Effector memory CD8-positive, alpha-beta T cell (primary cell): Measurements from ENCODE around the gene CEP78.
A peak's percentile ranks its signal among the peaks of the same experiment; 100 is the strongest.
"Not testable (repeated sequence)": the region's sequence is repeated elsewhere in the genome, so short reads cannot be mapped to it uniquely, and the experiment has no call there.

Source experiments
- ATAC-seq: fragments of 150-1000 bp; cut with Tn5 transposase; replicated peaks from 2 replicates; pipeline ENCODE4 v1.10.0; 2021; ENCODE audit warnings: mild to moderate bottlenecking, moderate library complexity
- DNase-seq, 3 experiments: peaks; one replicate each; pipeline ENCODE4 v3.0.0; 2021
- H3K27ac Mint-ChIP-seq, 2 donors: one replicate each; pipeline ENCODE4 v1.8.0; 2022; ENCODE audit warnings: mild to moderate bottlenecking in 2 of 2, mixed read lengths in 2 of 2, moderate library complexity in 2 of 2
- H3K27me3 Mint-ChIP-seq, 2 donors: one replicate each; pipeline ENCODE4 v1.8.0; 2022; ENCODE audit warnings: mixed read lengths in 2 of 2
- H3K36me3 Mint-ChIP-seq: one replicate; pipeline ENCODE4 v1.8.0; 2022; ENCODE audit warnings: mild to moderate bottlenecking, moderate library complexity, mixed read lengths; ENCODE audit not compliant: insufficient read depth
- H3K4me1 Mint-ChIP-seq, 2 donors: one replicate each; pipeline ENCODE4 v1.8.0; 2022; ENCODE audit warnings: low read depth in 2 of 2, mixed read lengths in 2 of 2
- H3K4me3 Mint-ChIP-seq, 2 donors: one replicate each; pipeline ENCODE4 v1.8.0; 2022; ENCODE audit warnings: mild to moderate bottlenecking in 2 of 2, mixed read lengths in 2 of 2, moderate library complexity in 2 of 2
- H3K9me3 Mint-ChIP-seq, 2 donors: one replicate each; pipeline ENCODE4 v1.8.0; 2022; ENCODE audit warnings: mixed read lengths in 2 of 2

CEP78 gene

GRCh38 chr9:78280982-78281668 lies 45.2 kb downstream of the CEP78 start:
- H3K4me3 Mint-ChIP-seq: no peak overlapping the region
- H3K9me3 Mint-ChIP-seq: peaks cover 0 to 1% of the 10 kb centered on the region in 2 donors
- H3K27ac Mint-ChIP-seq: no peak overlapping the region
- ATAC-seq (no peak), DNase-seq (no peak)
- H3K27me3 Mint-ChIP-seq: peaks cover 0 to 5% of the 10 kb centered on the region in 2 donors
- no peaks in the 10 kb centered on the region for H3K4me1 Mint-ChIP-seq
- no peaks in the 10 kb centered on the region for H3K36me3 Mint-ChIP-seq

GRCh38 chr9:78284181-78284580 lies 48.3 kb downstream of the CEP78 start:
- not testable (repeated sequence) for H3K9me3 Mint-ChIP-seq, DNase-seq, H3K27me3 Mint-ChIP-seq, H3K27ac Mint-ChIP-seq, H3K4me3 Mint-ChIP-seq, H3K36me3 Mint-ChIP-seq, H3K4me1 Mint-ChIP-seq, ATAC-seq

GRCh38 chr9:78286125-78286524 lies 50.2 kb downstream of the CEP78 start:
- H3K36me3 Mint-ChIP-seq: no peaks in the 10 kb centered on the region
- peaks cover 0 to 1% of the 10 kb centered on the region in 2 donors for H3K9me3 Mint-ChIP-seq
- H3K4me3 Mint-ChIP-seq: no peak overlapping the region
- peaks cover 0 to 5% of the 10 kb centered on the region in 2 donors for H3K27me3 Mint-ChIP-seq
- no peak overlapping the region for H3K27ac Mint-ChIP-seq
- H3K4me1 Mint-ChIP-seq: no peaks in the 10 kb centered on the region
- ATAC-seq (no peak), DNase-seq (no peak)

- H3K9me3 Mint-ChIP-seq: peaks cover 0 to 1% of the 10 kb centered on the region in 2 donors
- ATAC-seq: no peak
- DNase-seq: no peak
- no peaks in the 10 kb centered on the region for H3K4me1 Mint-ChIP-seq
- no peaks in the 10 kb centered on the region for H3K36me3 Mint-ChIP-seq
- no peak overlapping the region for H3K27ac Mint-ChIP-seq
- peaks cover 0 to 5% of the 10 kb centered on the region in 2 donors for H3K27me3 Mint-ChIP-seq
- H3K4me3 Mint-ChIP-seq: no peak overlapping the region
These were observed 51.1 kb downstream of the CEP78 start for GRCh38 chr9:78286946-78287388.

- H3K9me3 Mint-ChIP-seq: peaks cover 0 to 1% of the 10 kb centered on the region in 2 donors
- no peak overlapping the region for H3K4me3 Mint-ChIP-seq
- peaks cover 0 to 5% of the 10 kb centered on the region in 2 donors for H3K4me1 Mint-ChIP-seq
- no peak overlapping the region for H3K27ac Mint-ChIP-seq
- H3K27me3 Mint-ChIP-seq: peaks cover 0 to 5% of the 10 kb centered on the region in 2 donors
- ATAC-seq (no peak), DNase-seq (no peak)
- no peaks in the 10 kb centered on the region for H3K36me3 Mint-ChIP-seq
These were observed 52.5 kb downstream of the CEP78 start for GRCh38 chr9:78288214-78288892.

- Mint-ChIP-seq H3K36me3 (no peaks in the 10 kb centered on the region), H3K27ac (no peak overlapping the region), H3K4me1 (peaks cover 0 to 5% of the 10 kb centered on the region in 2 donors), H3K9me3 (no peaks in the 10 kb centered on the region), H3K4me3 (no peak overlapping the region), H3K27me3 (peaks cover 0 to 5% of the 10 kb centered on the region in 2 donors)
- ATAC-seq (no peak), DNase-seq (no peak)
These were observed 53.6 kb downstream of the CEP78 start for GRCh38 chr9:78289474-78289873.

GRCh38 chr9:78291240-78291925 lies 55.5 kb downstream of the CEP78 start:
- Mint-ChIP-seq H3K4me1 (peaks cover 3 to 8% of the 10 kb centered on the region in 2 donors), H3K27me3 (no peaks in the 10 kb centered on the region), H3K9me3 (no peaks in the 10 kb centered on the region), H3K27ac (no peak overlapping the region), H3K4me3 (no peak overlapping the region), H3K36me3 (peaks cover under 1% of the 10 kb centered on the region)
- ATAC-seq (no peak), DNase-seq (no peak)

GRCh38 chr9:78292026-78292425 lies 56.2 kb downstream of the CEP78 start:
- Mint-ChIP-seq H3K27ac (no peak overlapping the region), H3K4me1 (peaks cover 9 to 12% of the 10 kb centered on the region in 2 donors)

GRCh38 chr9:78292716-78293497 lies 57.0 kb downstream of the CEP78 start:
- Mint-ChIP-seq H3K9me3 (no peaks in the 10 kb centered on the region), H3K36me3 (peaks cover 8% of the 10 kb centered on the region), H3K4me1 (peaks cover 16% of the 10 kb centered on the region in 2 donors), H3K27ac (no peak overlapping the region), H3K4me3 (peak overlapping the region in 1 of 2 donors; percentile 32), H3K27me3 (no peaks in the 10 kb centered on the region)
- no peak for ATAC-seq
- no peak for DNase-seq

More at GRCh38 chr9:78292026-78292425, 56.2 kb downstream of the CEP78 start:
- ATAC-seq: no peak
- Mint-ChIP-seq H3K9me3 (no peaks in the 10 kb centered on the region), H3K27me3 (no peaks in the 10 kb centered on the region), H3K4me3 (no peak overlapping the region), H3K36me3 (peaks cover 6% of the 10 kb centered on the region)
- DNase-seq: no peak

GRCh38 chr9:78294290-78295176 lies 58.7 kb downstream of the CEP78 start:
- H3K27me3 Mint-ChIP-seq: no peaks in the 10 kb centered on the region
- H3K36me3 Mint-ChIP-seq: peaks cover 8% of the 10 kb centered on the region
- peak overlapping the region in 1 of 2 donors; percentile 52 for H3K27ac Mint-ChIP-seq
- H3K4me1 Mint-ChIP-seq: peaks cover 17 to 22% of the 10 kb centered on the region in 2 donors
- ATAC-seq (no peak), DNase-seq (no peak)
- no peaks in the 10 kb centered on the region for H3K9me3 Mint-ChIP-seq
- peak overlapping the region in 1 of 2 donors; percentile 27 for H3K4me3 Mint-ChIP-seq

GRCh38 chr9:78295177-78295575 lies 59.3 kb downstream of the CEP78 start:
- H3K27ac Mint-ChIP-seq: no peak overlapping the region
- peaks cover 17 to 22% of the 10 kb centered on the region in 2 donors for H3K4me1 Mint-ChIP-seq
- H3K27me3 Mint-ChIP-seq: no peaks in the 10 kb centered on the region
- ATAC-seq: no peak
- H3K4me3 Mint-ChIP-seq: peak overlapping the region in 1 of 2 donors; percentile 27
- peaks cover 8% of the 10 kb centered on the region for H3K36me3 Mint-ChIP-seq
- no peaks in the 10 kb centered on the region for H3K9me3 Mint-ChIP-seq
- DNase-seq: no peak

- H3K9me3 Mint-ChIP-seq: no peaks in the 10 kb centered on the region
- H3K27ac Mint-ChIP-seq: peak overlapping the region in 1 of 2 donors; percentile 82
- DNase-seq: no peak
These were observed 59.9 kb downstream of the CEP78 start for GRCh38 chr9:78295731-78296130.

More at GRCh38 chr9:78295731-78296130, 59.9 kb downstream of the CEP78 start:
- Mint-ChIP-seq H3K4me1 (peaks cover 17 to 22% of the 10 kb centered on the region in 2 donors), H3K36me3 (peaks cover 8% of the 10 kb centered on the region), H3K27me3 (no peaks in the 10 kb centered on the region), H3K4me3 (peak overlapping the region; percentile 85 to 93)
- ATAC-seq: no peak
